BJ (cell line): Measurements from ENCODE around the gene NCOA7. TPM values are rescaled to one million over a fixed set of nuclear protein-coding genes. Genes with fewer than 3 reads are reported as not detected.
A peak's percentile ranks its signal among the peaks of the same experiment; 100 is the strongest.

ENCODE experiments used
- CTCF ChIA-PET: fragments of 350-600 bp; formaldehyde crosslinking; extraction: SDS; loops from one replicate; lab custom pipeline; 2021; ENCODE audit warnings: antibody characterized with exemption, inconsistent platforms; lab: Yijun Ruan, JAX
- POLR2A ChIA-PET: fragments of 300-600 bp; sonication (Branson Sonifier 250); formaldehyde crosslinking; extraction: SDS; loops from one replicate; lab custom pipeline; 2021; ENCODE audit warnings: antibody characterized with exemption; lab: Charles Lee
- DNase-seq: peaks from one replicate; pipeline ENCODE4 v3.0.0-alpha.2; 2011; ENCODE audit warnings: low read depth
- H3K27me3 ChIP-seq: 2 replicates; pipeline ENCODE4 v1.6.0; 2011; ENCODE audit warnings: low read length; ENCODE audit not compliant: control insufficient read depth, insufficient read depth
- H3K36me3 ChIP-seq: 2 replicates; pipeline ENCODE4 v1.5.1; 2011; ENCODE audit warnings: low read length; ENCODE audit not compliant: control insufficient read depth, insufficient read depth
- H3K4me3 ChIP-seq: 2 replicates; pipeline ENCODE4 v1.5.1; 2011; ENCODE audit warnings: low read depth, mild to moderate bottlenecking, control low read depth, low read length
- polyA plus RNA-seq: library from polyadenylated mRNA; depleted of rRNA; stranded (reverse); fragments of >200 nt; gene quantifications from 2 replicates; pipeline ENCODE4 v1.2.3, GENCODE V29; 2011
- TF ChIP-seq, protein P1 (sequence below): IDR thresholded peaks from 2 replicates; pipeline ENCODE4 v1.5.1; 2011; ENCODE audit warnings: low read depth, mild to moderate bottlenecking, control low read depth, inconsistent platforms, low read length, moderate library complexity; ENCODE audit not compliant: insufficient read depth

NCOA7 gene
- polyA plus RNA-seq, 1 experiment = 27.2 TPM

DNA sequence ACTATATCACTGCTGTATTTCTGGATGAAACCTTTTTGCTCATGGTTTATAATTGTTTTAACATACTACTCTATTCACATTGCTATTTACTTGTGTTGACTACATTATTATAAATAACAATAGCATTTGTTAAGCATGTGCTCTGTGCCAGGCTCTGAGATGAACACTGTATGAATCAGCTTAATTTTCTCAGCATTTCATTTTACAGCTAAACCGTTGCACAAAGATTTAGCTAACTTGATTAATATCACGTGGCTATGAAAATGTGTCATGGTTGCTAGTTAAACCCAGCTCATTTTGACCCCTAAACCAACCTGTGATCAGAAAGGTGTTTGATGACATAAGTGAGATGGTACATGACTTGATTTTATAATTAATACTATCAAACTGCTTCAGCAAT lies 77.5 kb downstream of the NCOA7 start:
- no peaks in the 10 kb centered on the region for H3K36me3 ChIP-seq
- ChIA-PET POLR2A (interaction anchor here (0.5 kb wide), 1 partner anchor 87 kb away, joined by 4 read pairs; no protein-coding TSS in a partner anchor), CTCF (interaction anchor here (1.2 to 3.0 kb wide), 5 partner anchors 10 to 90 kb away, joined by 3 to 10 read pairs (median 6); no protein-coding TSS in a partner anchor)
- TF ChIP-seq, protein P1, sequence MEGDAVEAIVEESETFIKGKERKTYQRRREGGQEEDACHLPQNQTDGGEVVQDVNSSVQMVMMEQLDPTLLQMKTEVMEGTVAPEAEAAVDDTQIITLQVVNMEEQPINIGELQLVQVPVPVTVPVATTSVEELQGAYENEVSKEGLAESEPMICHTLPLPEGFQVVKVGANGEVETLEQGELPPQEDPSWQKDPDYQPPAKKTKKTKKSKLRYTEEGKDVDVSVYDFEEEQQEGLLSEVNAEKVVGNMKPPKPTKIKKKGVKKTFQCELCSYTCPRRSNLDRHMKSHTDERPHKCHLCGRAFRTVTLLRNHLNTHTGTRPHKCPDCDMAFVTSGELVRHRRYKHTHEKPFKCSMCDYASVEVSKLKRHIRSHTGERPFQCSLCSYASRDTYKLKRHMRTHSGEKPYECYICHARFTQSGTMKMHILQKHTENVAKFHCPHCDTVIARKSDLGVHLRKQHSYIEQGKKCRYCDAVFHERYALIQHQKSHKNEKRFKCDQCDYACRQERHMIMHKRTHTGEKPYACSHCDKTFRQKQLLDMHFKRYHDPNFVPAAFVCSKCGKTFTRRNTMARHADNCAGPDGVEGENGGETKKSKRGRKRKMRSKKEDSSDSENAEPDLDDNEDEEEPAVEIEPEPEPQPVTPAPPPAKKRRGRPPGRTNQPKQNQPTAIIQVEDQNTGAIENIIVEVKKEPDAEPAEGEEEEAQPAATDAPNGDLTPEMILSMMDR = no peak
- no peaks in the 10 kb centered on the region for H3K27me3 ChIP-seq
- no peak overlapping the region for H3K4me3 ChIP-seq
- DNase-seq = no peak

DNA sequence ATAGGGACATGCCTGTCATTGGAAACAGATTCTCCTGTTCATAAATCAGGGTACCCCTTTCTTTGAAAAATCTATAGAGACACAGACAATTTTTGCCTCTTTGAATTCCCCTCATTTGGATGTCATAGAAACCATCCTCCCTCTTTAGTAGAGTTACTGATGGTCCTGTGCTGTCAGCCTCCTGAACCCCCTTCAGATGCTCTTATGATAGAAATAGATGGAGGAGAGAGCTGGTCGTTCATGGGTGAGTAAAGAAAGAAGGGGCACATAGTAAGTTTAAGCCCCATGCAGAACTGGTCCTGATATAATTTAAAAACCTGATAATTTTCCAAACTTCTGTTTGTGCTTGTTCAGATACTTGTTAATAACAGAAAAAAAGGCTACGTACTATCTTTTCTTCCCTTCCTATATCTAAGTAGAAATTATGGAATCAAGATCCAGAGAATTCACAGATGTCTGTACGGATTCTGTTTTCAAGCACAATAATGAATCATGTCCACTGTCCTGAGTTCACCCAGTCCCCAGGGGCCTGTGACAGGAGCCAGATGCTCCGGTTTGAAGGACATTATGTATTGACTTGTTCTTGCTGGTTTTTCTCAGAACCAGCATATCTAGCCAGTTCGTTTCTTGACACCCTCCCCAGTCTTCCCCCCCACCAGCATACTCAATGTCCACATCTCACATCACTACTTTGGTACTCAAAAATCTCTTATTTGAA lies 78.1 kb downstream of the NCOA7 start:
- H3K27me3 ChIP-seq = no peaks in the 10 kb centered on the region
- POLR2A ChIA-PET = interaction anchor here (0.5 kb wide), 1 partner anchor 88 kb away, joined by 4 read pairs; no protein-coding TSS in a partner anchor
- TF ChIP-seq, protein P1 = no peak
- DNase-seq = no peak
- no peak overlapping the region for H3K4me3 ChIP-seq
- CTCF ChIA-PET = interaction anchor here (1.4 to 3.0 kb wide), 3 partner anchors 11 to 84 kb away, joined by 3 to 10 read pairs (median 9); no protein-coding TSS in a partner anchor
- H3K36me3 ChIP-seq = no peaks in the 10 kb centered on the region

DNA sequence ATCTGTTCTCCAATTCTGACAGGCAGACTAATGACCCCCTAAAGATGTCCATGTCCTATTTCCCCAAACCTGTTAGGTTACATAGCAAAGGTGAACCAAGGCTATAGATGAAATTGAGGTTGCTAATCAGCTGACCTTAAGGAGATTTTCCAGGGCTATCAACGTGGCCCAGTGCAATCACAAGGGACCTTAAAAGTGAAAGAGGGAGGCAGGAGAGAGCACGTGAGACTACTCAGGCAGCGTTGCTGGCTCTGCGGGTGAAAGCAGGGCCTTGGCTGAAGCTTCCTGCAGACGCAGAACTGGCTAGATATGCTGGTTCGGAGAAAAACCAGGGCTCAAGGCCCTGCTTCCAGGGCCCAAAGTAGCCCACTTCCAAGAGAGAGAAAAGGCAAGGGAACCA lies 78.7 kb downstream of the NCOA7 start:
- TF ChIP-seq, protein P1 = no peak
- Histone ChIP-seq H3K27me3 (no peaks in the 10 kb centered on the region), H3K4me3 (no peak overlapping the region), H3K36me3 (no peaks in the 10 kb centered on the region)
- DNase-seq = no peak
- POLR2A ChIA-PET = no interaction called here
- CTCF ChIA-PET = no interaction called here

DNA sequence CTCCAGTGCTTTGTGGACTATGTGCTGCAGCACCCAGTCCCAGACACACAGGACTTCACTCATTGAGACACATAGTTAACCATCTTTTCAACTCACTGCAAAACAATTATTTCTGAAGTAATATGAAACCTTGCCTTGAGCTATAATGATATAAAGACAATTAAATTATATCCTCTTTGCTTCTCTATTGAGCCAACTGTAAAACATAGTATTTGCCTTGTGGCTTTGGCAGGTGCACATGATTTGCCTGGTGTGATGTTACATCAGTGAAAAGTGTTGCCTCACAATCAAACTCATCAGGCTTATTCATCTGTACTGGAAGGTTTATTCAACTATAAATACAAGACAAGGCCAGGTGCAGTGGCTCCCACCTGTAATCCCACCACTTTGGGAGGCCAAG lies 80.6 kb downstream of the NCOA7 start:
- ChIA-PET POLR2A (no interaction called here), CTCF (interaction anchor here (1.2 kb wide), 1 partner anchor 13 kb away, joined by 4 read pairs; no protein-coding TSS in a partner anchor)
- DNase-seq = no peak
- TF ChIP-seq, protein P1 = no peak
- Histone ChIP-seq H3K36me3 (peaks cover 3% of the 10 kb centered on the region; the same call in 1 of the 2 replicates), H3K4me3 (no peak overlapping the region), H3K27me3 (no peaks in the 10 kb centered on the region)

DNA sequence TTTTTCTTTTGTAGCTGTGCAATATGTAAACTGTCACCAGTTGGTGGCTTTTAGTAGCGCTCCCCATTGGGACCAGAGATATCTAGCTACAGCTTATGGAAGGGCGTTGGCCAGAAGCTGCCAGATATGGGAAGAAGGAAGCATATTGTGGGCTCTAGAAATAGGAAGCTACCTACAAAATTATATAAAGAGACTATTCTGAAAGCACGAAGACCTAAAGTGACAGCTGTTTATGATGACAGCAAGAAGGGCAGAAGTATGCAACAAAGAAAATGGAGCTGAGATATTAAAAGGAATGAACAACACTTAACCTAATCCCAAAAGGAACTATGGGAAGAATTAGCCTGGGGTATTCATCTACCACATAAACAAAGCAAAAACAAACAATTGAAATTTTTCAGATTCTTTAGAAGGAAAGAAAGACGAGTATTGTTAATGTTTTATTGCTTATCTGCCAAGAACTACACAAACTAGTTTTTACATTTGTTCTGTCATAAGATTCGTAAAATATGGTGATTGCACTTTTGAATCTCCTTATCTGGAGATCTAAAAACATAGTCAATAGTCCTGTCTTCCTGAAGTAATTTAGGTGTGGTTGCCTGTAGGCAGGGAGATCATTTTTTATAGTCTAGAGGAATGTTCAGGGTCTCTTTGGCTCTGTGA lies 81.6 kb downstream of the NCOA7 start:
- ChIA-PET CTCF (interaction anchor here (0.8 kb wide), 1 partner anchor 82 kb away, joined by 3 read pairs; the partner anchor contains the start of gene NCOA7), POLR2A (interaction anchor here (0.5 to 0.6 kb wide), 2 partner anchors 38 to 571 kb away, joined by 3 to 5 read pairs; partner anchors contain the start of gene HDDC2)
- peak; percentile 49 for DNase-seq
- Histone ChIP-seq H3K27me3 (no peaks in the 10 kb centered on the region), H3K4me3 (no peak overlapping the region), H3K36me3 (peaks cover 3% of the 10 kb centered on the region; the same call in 1 of the 2 replicates)
- TF ChIP-seq, protein P1 = no peak
